ENCODE results near the gene FAS.

The FAS gene

GRCh38 chr10:88974012-88974411, 16.6 kb upstream of the FAS start:
- DNase-seq, result no peak

- no peak for DNase-seq
Measured at GRCh38 chr10:88974446-88975376, 15.9 kb upstream of the FAS start.

- no peak for DNase-seq
Measured at GRCh38 chr10:88975377-88975720, 15.2 kb upstream of the FAS start.

- no peak for DNase-seq
Measured at GRCh38 chr10:88978463-88978862, 12.1 kb upstream of the FAS start.

- no peak for DNase-seq
Measured at GRCh38 chr10:88979153-88979562, 11.4 kb upstream of the FAS start.

- DNase-seq, result no peak
Measured at GRCh38 chr10:88979603-88980002, 11.0 kb upstream of the FAS start.

- no peak for DNase-seq
Measured at GRCh38 chr10:88980247-88980646, 10.4 kb upstream of the FAS start.

GRCh38 chr10:88980800-88981199, 9.8 kb upstream of the FAS start:
- no peak for DNase-seq

GRCh38 chr10:88981435-88981834, 9.2 kb upstream of the FAS start:
- DNase-seq, result no peak

- DNase-seq, result no peak
Measured at GRCh38 chr10:88982366-88982765, 8.2 kb upstream of the FAS start.

- DNase-seq, result peak; percentile 6
Measured at GRCh38 chr10:88983206-88983605, 7.4 kb upstream of the FAS start.

- DNase-seq, result no peak
Measured at GRCh38 chr10:88983939-88984338, 6.7 kb upstream of the FAS start.

GRCh38 chr10:88984525-88984924, 6.1 kb upstream of the FAS start:
- no peak for DNase-seq

GRCh38 chr10:88986549-88987242, 3.9 kb upstream of the FAS start:
- DNase-seq, result peak; percentile 31

- no peak for DNase-seq
Measured at GRCh38 chr10:88987243-88987725, 3.3 kb upstream of the FAS start.

GRCh38 chr10:88987840-88988239, 2.8 kb upstream of the FAS start:
- no peak for DNase-seq

GRCh38 chr10:88989423-88989822, 1.2 kb upstream of the FAS start:
- no peak for DNase-seq

- DNase-seq, result no peak
Measured at GRCh38 chr10:88989824-88990383, 694 bp upstream of the FAS start.

- DNase-seq, result peak; percentile 12
Measured at GRCh38 chr10:88991161-88991898, 732 bp downstream of the FAS start.

- DNase-seq, result no peak
Measured at GRCh38 chr10:88991899-88992320, 1.3 kb downstream of the FAS start.

- no peak for DNase-seq
Measured at GRCh38 chr10:88992921-88993524, 2.4 kb downstream of the FAS start.

- DNase-seq, result no peak
Measured at GRCh38 chr10:88994019-88994418, 3.4 kb downstream of the FAS start.
